ENCODE measurements around the gene MARCHF3.
"Not testable (repeated sequence)": the region's sequence is repeated elsewhere in the genome, so short reads cannot be mapped to it uniquely, and the experiment has no call there.

The MARCHF3 gene

DNA sequence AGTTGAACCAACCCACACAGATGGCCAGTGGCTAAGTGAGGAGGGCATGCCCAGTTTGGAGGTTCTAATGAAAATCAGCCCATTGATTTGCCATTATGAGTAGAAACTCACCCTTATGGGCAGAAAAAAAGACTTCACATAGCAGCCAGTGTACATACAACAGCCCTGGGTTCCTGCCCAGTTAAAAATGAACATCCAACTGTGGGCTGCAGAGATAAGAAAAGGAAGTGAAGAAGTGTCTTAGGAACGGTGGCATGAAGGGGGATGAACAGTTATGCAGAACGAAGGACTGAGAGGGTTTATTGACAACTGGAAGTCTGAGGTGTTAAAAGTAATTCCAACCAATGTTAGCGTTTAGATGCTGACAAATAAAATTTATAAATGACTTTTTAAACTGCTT, 118.4 kb downstream of the MARCHF3 start:
- no peak for FAIRE-seq

DNA sequence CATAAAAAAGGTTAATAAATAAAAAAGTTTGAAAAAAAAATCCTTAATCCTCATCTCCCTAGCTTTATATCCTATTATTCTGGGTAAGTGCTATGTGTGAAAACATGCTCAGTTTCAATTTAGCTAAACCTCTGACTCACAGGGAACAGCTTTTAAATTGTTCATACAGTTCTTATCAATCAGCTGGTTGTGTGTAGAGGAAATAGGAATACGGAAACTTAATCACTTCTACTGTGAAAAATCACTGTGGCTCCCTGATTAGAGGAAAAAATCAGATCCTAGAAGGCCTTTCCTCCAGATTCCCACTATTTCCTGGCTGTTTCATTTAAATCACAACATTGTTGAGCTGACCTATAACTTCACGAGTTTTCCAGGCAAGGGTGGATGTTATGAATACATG, 120.5 kb downstream of the MARCHF3 start:
- FAIRE-seq, result no peak

DNA sequence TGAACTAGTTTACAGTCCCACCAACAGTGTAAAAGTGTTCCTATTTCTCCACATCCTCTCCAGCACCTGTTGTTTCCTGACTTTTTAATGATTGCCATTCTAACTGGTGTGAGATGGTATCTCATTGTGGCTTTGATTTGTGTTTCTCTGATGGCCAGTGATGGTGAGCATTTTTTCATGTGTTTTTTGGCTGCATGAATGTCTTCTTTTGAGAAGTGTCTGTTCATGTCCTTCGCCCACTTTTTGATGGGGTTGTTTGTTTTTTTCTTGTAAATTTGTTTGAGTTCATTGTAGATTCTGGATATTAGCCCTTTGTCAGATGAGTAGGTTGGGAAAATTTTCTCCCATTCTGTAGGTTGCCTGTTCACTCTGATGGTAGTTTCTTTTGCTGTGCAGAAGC, 126.0 kb downstream of the MARCHF3 start:
- not testable (repeated sequence) for FAIRE-seq

DNA sequence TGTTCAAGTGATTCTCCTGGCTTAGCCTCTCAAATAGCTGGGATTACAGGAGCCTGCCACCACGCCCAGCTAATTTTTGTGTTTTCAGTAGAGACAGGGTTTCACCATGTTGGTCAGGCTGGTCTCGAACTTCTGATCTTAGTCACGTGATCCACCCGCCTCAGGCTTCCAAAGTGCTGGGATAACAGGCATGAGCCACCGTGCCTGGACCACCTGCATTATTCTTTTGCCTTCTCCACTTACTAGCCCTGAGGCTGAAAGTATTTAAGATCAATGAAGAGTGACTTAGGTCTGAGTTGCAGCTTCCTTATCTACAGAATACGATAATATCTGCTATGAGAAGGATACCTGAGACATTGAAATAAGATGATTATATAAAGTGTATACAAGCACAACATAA, 129.6 kb downstream of the MARCHF3 start:
- FAIRE-seq, result no peak

DNA sequence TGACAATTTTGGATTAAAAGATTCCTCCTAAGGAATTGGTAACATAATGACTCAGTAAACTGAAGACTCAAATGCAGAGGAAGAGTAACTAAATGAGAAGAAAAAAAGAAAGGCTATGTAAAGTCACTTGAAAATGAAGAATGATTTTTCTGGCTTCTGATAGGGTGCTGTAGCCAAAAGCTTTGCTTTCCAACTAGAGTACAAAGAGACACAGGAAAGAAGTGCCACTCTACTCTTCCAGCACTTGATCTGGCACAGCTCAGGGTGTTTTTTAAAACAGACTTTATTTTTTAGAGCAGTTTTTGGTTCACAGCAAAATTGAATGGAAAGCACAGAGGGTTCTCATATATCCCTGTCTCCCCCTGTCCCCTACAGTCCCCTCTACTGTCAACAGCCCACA, 130.9 kb downstream of the MARCHF3 start:
- no peak for FAIRE-seq

DNA sequence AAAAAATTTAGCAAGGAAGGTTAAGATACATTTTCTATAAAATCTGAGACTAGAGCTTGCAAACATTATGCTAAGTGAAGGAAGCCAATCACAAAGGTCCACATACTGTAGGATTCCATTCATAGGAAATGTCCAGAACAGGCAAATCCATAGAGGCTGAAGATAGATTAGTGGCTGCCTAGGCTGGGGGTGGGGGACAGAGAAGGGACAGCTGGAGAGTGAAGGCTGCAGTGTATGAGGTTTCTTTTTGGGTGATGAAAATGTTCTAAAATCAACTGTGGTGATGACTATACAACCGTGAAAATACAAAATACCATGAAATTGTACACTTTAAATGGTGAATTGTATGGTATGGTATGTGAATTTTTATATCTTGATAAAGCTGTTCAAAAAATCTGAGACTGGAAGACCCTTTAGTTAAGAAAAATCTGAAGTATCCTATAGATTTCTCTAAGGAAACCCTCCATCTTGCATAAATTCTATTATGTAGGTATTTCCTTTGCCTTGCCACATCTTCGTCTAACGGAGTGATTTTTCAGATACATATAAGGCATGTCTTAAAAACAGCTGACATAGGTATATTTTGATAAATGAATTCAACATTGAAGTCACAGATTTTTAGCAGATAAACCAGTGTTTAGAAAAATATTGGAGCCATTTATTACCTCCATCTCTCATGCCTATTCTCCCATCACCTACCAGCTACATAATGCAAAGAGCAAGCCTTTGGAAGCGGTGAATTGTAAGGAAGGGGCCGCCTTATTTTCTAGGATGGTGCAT, 132.3 kb downstream of the MARCHF3 start:
- no peak for FAIRE-seq

DNA sequence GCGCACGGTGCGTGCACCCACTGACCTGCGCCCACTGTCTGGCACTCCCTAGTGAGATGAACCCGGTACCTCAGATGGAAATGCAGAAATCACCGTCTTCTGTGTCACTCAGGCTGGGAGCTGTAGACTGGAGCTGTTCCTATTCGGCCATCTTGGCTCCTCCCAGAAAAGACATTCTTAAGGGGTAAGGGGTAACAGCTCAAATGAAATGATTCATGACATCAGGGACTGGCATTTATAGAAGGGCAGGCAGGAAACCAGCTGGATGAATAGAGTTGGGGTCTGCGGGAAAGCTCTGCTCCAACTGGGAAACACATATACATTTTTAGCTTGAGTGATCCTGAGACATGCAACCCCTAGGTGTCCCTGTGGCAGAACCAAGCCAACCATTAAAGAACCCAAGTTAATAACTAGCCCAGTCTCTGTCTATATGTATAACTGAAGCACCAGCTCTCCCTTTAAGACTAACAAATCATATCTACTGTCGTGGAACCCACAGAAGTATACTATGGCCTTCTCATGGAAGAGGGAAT, 134.1 kb downstream of the MARCHF3 start:
- FAIRE-seq, result no peak

DNA sequence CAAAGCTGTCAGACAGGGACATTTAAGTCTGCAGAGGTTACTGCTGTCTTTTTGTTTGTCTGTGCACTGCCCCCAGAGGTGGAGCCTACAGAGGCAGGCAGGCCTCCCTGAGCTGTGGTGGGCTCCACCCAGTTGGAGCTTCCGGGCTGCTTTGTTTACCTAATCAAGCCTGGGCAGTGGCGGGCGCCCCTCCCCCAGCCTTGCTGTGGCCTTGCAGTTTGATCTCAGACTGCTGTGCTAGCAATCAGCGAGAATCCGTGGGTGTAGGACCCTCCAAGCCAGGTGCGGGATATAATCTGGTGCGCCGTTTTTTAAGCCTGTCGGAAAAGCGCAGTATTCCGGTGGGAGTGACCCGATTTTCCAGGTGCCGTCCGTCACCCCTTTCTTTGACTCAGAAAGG, 134.6 kb downstream of the MARCHF3 start:
- not testable (repeated sequence) for FAIRE-seq

DNA sequence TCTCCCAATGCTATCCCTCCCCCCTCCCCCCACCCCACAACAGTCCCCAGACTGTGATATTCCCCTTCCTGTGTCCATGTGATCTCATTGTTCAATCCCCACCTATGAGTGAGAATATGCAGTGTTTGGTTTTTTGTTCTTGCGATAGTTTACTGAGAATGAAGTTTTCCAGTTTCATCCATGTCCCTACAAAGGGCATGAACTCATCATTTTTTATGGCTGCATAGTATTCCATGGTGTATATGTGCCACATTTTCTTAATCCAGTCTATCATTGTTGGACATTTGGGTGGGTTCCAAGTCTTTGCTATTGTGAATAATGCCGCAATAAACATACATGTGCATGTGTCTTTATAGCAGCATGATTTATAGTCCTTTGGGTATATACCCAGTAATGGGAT, 139.9 kb downstream of the MARCHF3 start:
- FAIRE-seq, result not testable (repeated sequence)

DNA sequence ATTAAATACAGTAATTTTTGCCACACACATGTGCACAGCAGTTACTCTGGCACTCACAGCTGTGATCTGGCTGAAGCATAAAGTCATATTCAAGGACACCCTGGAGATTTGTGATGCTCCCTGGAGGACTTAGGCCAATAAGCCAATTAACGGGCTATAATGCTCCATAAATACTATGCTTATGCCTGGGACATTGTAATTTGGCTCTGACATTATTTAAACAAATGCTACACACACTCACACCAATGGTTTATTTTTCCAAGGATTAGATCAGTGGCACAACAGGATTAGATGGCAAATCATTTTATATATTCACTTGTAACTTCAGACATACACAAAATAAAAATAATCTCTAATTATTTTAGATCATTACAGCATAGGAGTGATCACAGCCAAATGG, 142.2 kb downstream of the MARCHF3 start:
- FAIRE-seq, result no peak

DNA sequence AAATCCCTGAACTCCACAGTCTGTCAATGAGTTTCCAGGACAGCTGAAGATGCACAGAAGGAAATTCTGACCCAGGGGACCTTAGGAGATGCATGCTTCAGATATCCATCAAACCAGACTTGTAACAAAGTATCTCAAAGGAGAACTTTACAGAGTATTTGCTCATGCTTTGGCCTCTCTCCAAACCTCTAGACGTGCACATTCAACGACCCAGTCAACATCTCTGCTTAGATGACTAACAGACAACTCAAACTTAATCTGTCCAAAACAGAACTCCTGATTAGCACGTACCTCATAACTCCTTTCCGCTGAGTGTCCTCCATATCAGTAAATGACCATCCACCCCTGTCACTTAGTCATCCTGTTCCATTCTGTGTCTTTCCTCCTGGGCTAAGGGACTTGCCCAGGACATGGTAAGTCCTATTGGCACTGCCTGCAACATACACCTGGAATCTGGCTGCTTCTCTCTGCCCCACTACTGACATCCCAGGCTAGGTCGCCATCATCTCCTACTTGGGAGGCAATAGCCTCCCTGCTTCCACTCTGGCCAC, 146.0 kb downstream of the MARCHF3 start:
- no peak for FAIRE-seq

DNA sequence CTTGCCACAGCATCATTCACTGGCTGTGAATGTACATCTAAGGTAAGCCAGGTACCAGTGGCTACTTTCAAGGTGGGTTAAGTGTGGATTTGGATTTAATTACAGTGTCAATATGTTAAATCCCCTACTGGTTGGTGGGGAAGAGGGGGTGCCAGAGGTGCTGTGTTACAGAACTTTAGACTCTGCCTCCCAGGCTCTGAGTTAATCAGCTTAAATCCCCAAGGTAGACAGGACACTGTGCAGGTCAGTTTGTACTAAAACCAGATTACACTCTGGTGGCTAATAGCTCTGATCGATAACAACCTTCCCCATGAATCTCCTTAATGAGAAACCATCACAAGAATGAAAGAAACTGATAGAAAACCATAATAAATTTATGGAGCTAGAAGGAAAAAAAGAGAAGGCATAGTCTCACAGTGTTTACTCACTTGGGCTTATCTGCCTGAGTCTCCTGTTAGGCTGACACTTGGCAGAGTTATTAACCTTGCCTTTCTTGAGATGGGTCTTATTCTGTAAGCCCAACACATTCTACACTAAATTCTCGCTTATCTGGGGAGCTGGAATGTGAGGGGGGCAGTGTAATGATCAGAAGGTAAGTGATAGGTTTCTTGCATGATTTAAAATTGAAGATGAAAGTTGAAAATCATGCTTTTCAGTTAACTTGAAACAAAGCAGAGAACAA, 146.7 kb downstream of the MARCHF3 start:
- no peak for FAIRE-seq

DNA sequence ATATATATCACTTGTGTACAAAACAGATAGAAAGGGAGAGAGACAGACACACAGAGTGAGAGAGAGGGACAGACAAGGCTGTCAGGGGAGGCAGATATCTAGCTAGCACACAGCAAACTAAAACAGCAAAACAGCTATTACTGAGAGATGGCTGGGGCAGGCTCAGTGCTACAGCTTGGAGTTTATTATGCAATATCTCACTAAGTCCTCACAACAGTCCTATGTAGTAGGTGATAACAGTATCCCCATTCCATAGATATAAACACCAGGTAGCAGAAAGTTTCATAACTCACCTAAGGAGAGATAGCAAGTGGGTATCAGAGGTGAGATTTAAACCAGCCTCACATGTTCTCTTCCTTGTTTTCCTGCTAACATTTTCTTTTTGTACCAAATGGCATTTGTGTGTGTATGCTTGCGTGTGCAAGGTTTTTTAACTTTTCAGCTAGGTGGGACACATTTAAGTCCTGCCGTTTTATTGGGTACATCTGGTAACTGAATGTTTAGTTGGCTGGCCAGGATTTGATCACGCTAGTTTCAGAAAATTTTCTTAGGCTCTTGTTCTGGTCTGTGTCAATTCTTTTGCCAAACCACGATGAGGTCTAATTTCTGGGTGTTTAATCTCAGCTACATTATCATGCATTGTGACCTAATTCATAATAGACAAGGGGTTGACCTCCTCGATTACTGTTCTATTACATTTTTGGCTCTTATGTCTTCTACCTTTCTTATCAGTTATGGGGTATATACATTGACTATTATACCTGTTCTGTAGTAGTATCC, 148.3 kb downstream of the MARCHF3 start:
- no peak for FAIRE-seq

DNA sequence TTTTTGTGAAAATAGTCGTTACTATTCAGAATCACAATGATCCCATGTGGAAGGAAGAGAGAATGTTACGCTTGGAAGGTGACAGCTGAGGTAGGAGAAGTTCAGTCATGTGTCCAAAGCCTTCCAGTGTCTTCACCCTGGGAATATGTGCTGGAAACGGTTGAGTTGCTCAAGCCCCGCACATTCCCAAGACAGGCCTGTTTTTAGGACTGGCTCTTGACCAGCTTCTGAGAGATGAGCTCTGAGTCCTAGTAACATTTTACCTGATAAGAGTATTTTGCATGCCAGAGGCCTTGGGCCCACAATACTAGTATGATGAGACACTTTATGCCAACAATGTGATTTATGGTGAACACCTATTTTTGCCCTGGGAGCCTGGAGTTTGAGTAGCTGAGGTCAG, 151.7 kb downstream of the MARCHF3 start:
- FAIRE-seq, result no peak

DNA sequence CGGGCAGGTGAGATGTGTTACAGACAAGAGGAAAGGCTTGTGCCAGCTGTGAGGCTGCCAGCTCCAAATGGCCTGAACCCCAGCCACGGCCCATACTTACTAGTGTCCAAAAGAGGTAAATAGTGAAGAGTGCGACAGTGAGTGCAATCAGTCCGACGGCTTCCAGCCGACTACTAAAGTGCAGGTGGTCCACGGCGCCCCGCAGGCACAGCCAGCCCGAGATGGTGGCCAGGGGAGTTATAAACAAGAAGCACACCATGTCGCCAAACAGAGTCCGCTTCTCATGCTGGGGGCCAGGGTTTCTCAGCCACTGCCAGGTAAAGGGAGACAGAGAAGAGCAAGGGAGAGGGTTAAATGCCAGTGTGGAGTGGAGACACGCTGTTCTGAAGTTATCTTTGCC, 152.3 kb downstream of the MARCHF3 start:
- no peak for FAIRE-seq

DNA sequence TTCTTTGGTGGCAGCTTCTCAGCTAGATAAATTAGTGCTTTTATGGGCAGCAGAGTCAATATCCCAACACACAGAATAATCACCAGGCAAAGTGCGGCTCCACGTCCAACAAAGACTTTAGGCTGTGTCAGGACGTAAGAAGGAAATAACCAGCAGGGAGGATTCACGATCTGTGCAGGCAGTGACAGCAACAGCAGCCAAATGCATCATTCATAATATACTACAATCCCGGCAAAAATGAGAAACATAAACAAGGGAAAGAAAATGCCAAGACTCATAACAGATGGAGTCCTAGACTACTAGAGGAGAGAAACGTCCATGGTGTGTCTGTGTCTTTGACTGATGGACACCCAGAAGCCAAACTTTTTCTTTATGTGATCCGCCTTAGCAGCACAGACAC, 152.8 kb downstream of the MARCHF3 start:
- no peak for FAIRE-seq

DNA sequence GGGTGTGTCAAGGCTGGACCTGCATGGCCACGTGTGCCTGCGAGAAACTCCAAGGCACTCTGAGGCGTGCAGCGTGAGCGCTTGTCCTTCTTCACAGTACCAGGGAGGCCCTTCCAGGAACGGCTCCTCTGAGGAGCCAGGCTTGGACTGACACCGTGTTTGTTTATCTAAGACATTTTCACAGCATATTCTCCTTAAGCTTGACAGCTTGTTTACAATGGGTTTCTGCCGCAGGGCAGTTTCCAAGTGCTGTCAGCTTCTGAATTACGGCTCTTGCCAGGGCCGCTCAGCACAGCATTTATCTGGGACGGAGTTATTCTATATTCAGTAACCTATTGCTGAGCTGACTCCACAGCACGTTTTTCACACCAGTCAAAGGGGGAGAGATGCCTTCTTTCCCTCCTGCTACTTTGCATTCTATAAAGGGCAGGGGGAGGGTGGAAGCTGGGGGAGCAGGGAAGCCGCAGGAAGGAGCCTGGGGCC, 155.0 kb downstream of the MARCHF3 start:
- FAIRE-seq, result no peak

DNA sequence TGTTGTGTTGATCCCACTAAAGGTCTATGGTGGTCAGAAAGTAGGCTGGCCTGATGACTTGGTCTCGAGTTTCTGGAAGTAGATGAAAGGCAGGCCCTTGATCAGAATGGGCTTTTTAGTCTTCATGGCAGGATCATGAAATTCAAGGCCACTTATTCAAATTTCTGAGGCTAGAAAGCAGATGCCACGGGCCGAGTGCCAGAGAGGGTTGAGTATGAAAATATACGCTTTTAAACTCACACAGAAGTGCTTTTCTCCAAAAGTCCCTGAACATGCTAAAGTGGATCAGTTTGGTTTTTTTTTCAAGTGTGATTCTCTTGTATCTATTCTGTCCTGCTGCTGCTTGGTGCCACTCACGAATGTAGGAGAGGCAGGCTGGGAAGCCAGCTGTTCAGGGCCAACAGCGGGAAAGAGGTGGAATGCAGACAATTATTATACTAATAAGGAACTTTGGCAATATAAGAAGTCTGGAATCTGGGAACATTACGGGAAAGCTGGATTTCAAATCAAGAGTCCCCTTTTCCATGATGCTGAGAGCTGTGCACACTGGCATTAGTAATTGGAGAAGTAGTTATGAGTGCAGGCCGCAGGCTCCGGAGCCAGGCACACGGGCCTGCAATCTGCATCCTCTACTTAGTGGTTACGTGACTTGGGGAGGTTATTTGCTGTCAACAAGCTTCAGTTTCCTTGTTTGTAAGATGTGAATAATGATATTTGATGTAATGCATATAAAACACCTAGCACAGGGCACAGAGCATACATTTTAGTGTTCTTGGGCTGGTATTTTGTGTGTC, 157.6 kb downstream of the MARCHF3 start:
- FAIRE-seq, result no peak

DNA sequence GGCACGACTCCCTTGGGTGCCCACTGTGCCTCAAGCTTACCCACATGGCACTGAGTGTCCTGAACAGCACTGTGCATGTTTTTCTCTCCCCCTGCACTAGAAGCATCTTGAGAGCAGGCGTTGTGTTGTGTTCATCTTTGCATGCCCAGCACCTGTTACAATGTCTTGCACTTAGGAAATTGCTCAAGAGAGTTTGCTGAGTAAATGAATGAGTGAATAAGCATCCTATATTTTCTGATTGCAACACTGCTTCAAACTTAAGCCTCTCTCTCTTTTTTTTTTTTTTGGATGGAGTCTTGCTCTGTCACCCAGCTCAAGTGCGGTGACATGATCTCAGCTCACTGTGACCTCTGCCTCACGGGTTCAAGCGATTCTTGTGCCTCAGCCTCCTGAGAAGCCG, 158.9 kb downstream of the MARCHF3 start:
- FAIRE-seq, result no peak

DNA sequence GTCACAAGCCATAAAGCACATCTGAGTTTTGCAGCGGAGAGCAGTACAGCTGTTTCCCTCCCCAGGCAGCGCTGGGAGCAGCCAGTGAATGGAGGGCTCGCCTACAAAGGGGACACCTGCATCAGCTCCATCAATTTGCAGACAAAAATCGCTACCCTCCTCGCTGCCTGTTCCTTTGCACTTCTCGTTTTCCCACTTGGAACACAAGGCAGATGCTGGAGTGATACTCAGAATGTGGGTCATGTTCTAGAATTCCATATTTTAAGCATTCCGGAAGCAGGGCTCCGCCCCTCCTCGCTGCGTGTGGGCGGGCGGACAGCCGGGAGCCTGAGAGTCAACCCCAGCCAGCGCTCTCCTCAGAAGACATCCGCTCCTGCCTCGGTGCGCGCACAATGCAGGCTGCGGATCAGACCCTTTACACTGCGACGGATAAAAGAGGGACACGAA, 161.3 kb downstream of the MARCHF3 start:
- FAIRE-seq, result no peak

DNA sequence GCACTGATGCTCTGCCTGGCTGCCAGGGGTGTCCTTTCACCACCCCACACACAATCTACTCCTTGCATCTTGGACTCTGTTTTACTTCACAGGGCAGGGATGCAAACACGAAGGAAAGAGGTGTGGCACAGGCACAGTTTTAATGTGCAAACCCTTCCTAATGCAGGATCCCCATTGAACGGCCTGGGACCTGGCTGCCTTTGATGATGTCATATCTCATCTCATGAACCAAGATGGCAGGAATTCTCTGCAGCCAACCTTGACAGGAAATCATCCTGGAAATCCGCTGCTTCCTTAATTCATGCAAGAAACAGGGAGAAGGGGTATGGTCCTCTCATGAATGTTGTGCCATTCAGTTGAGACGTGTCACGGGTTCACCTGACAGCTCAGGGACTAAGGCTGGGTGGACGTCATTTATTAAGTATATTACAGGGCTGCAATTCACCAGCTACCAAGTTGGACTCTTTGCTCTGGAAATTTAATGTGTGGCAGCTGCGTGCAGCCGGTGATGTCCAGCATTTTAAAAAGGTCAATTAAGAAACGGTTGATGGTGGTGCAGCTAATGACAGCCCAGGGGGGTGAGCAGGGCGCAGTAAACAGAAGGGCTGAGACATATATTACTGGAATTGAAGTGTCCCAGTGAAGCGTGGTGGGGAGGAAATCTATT, 161.9 kb downstream of the MARCHF3 start:
- FAIRE-seq, result no peak

Data from TTC549 (cell line).